Measurements from ENCODE around the gene NHERF1. TPM values are rescaled to one million over a fixed set of nuclear protein-coding genes. Genes with fewer than 3 reads are reported as not detected.

Gene NHERF1
- total and polyA plus RNA-seq, 2 of the 13 experiments (the other 11 are each of a cell fraction or from before 2014, with no cell fraction given), result 169 to 269 TPM

DNA sequence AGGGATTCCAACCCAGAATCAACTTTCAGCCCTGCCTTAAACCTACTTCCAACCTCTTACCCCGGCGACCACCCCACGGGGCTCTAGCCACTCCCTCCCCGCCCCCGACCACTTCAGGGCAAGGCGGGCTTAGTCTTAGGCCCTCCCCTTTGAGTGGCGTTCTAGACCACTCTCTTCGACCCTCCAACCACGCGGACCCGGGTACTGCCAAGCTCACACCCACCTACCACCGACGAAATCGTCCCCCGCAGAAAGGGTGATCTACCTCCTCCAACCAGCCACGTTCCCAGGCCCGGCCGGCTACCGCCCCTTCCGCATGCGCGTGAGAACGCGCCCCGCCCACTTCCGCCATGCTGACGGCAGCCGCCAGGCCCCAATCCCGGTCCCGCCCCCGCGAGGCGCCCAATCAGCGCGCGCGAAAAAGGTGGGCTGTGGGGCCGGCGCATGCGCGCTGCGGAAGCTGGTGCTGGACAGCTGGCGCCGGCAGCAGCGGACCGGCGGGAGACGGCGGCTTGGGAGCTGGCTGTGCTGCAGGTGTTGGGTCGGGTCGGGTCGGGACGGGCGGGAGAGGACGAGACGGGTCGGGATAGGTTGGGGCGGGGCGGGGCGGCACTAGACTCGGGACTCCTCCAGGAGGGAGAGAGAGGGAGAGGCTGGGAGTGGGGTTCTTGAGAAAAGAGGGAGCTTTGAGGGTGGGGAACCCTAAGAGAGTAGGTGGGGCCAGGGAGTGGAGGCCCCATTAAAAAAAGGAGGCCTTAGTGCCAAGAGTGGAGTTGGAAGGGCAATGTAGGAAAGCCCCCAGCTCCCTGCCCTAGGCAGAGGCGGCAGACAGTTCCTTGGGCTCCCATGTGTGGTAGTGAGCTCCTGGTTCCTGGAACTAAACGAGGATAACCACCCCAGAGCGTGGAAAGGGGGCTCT lies 27.9 kb downstream of the NHERF1 start, which contains the start of gene NAT9 (continued):
- TF ChIP-seq, protein P1, sequence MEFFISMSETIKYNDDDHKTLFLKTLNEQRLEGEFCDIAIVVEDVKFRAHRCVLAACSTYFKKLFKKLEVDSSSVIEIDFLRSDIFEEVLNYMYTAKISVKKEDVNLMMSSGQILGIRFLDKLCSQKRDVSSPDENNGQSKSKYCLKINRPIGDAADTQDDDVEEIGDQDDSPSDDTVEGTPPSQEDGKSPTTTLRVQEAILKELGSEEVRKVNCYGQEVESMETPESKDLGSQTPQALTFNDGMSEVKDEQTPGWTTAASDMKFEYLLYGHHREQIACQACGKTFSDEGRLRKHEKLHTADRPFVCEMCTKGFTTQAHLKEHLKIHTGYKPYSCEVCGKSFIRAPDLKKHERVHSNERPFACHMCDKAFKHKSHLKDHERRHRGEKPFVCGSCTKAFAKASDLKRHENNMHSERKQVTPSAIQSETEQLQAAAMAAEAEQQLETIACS (CRISPR knock-in tag; IDR thresholded peaks at IDR 0.05), result no peak
- TF ChIP-seq, protein P2, sequence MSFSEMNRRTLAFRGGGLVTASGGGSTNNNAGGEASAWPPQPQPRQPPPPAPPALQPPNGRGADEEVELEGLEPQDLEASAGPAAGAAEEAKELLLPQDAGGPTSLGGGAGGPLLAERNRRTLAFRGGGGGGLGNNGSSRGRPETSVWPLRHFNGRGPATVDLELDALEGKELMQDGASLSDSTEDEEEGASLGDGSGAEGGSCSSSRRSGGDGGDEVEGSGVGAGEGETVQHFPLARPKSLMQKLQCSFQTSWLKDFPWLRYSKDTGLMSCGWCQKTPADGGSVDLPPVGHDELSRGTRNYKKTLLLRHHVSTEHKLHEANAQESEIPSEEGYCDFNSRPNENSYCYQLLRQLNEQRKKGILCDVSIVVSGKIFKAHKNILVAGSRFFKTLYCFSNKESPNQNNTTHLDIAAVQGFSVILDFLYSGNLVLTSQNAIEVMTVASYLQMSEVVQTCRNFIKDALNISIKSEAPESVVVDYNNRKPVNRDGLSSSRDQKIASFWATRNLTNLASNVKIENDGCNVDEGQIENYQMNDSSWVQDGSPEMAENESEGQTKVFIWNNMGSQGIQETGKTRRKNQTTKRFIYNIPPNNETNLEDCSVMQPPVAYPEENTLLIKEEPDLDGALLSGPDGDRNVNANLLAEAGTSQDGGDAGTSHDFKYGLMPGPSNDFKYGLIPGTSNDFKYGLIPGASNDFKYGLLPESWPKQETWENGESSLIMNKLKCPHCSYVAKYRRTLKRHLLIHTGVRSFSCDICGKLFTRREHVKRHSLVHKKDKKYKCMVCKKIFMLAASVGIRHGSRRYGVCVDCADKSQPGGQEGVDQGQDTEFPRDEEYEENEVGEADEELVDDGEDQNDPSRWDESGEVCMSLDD (CRISPR knock-in tag; IDR thresholded peaks at IDR 0.05; ENCODE audit: borderline replicate concordance), result no peak
- peak; percentile 57 for TF ChIP-seq XRCC5 (optimal IDR thresholded peaks at IDR 0.05; ENCODE audit: low read length)
- TF ChIP-seq, protein P3, sequence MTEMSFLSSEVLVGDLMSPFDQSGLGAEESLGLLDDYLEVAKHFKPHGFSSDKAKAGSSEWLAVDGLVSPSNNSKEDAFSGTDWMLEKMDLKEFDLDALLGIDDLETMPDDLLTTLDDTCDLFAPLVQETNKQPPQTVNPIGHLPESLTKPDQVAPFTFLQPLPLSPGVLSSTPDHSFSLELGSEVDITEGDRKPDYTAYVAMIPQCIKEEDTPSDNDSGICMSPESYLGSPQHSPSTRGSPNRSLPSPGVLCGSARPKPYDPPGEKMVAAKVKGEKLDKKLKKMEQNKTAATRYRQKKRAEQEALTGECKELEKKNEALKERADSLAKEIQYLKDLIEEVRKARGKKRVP (CRISPR knock-in tag; IDR thresholded peaks at IDR 0.05), result peak in 1 of 2 experiments; percentile 48; a peak in 2 of 4 replicates
- peak; percentile 56; the same call in 1 of the 2 replicates for TF ChIP-seq ZNF343 (CRISPR knock-in tag; IDR thresholded peaks at IDR 0.05)
- no peak for TF ChIP-seq ZNF674 (CRISPR knock-in tag; IDR thresholded peaks at IDR 0.05; ENCODE audit: low read depth)
- TF ChIP-seq ZNF460 (CRISPR knock-in tag; IDR thresholded peaks at IDR 0.05; ENCODE audit: borderline replicate concordance), result no peak; the same call in 1 of the 2 replicates
- TF ChIP-seq REXO4 (CRISPR knock-in tag; IDR thresholded peaks at IDR 0.05; ENCODE audit: borderline replicate concordance), result no peak
- no peak for TF ChIP-seq ZNF775 (CRISPR knock-in tag; IDR thresholded peaks at IDR 0.05; ENCODE audit: borderline replicate concordance)
- TF ChIP-seq, protein P4, sequence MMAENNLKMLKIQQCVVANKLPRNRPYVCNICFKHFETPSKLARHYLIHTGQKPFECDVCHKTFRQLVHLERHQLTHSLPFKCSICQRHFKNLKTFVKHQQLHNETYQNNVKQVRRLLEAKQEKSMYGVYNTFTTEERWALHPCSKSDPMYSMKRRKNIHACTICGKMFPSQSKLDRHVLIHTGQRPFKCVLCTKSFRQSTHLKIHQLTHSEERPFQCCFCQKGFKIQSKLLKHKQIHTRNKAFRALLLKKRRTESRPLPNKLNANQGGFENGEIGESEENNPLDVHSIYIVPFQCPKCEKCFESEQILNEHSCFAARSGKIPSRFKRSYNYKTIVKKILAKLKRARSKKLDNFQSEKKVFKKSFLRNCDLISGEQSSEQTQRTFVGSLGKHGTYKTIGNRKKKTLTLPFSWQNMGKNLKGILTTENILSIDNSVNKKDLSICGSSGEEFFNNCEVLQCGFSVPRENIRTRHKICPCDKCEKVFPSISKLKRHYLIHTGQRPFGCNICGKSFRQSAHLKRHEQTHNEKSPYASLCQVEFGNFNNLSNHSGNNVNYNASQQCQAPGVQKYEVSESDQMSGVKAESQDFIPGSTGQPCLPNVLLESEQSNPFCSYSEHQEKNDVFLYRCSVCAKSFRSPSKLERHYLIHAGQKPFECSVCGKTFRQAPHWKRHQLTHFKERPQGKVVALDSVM (CRISPR knock-in tag; IDR thresholded peaks at IDR 0.05), result no peak
- TF ChIP-seq, protein P5, sequence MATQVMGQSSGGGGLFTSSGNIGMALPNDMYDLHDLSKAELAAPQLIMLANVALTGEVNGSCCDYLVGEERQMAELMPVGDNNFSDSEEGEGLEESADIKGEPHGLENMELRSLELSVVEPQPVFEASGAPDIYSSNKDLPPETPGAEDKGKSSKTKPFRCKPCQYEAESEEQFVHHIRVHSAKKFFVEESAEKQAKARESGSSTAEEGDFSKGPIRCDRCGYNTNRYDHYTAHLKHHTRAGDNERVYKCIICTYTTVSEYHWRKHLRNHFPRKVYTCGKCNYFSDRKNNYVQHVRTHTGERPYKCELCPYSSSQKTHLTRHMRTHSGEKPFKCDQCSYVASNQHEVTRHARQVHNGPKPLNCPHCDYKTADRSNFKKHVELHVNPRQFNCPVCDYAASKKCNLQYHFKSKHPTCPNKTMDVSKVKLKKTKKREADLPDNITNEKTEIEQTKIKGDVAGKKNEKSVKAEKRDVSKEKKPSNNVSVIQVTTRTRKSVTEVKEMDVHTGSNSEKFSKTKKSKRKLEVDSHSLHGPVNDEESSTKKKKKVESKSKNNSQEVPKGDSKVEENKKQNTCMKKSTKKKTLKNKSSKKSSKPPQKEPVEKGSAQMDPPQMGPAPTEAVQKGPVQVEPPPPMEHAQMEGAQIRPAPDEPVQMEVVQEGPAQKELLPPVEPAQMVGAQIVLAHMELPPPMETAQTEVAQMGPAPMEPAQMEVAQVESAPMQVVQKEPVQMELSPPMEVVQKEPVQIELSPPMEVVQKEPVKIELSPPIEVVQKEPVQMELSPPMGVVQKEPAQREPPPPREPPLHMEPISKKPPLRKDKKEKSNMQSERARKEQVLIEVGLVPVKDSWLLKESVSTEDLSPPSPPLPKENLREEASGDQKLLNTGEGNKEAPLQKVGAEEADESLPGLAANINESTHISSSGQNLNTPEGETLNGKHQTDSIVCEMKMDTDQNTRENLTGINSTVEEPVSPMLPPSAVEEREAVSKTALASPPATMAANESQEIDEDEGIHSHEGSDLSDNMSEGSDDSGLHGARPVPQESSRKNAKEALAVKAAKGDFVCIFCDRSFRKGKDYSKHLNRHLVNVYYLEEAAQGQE (IDR thresholded peaks at IDR 0.05; ENCODE audit: borderline replicate concordance in 1 of 2, low read depth in 1 of 2, low read length in 2 of 2), result peak; percentile 37 to 81
- TF ChIP-seq, protein P6, sequence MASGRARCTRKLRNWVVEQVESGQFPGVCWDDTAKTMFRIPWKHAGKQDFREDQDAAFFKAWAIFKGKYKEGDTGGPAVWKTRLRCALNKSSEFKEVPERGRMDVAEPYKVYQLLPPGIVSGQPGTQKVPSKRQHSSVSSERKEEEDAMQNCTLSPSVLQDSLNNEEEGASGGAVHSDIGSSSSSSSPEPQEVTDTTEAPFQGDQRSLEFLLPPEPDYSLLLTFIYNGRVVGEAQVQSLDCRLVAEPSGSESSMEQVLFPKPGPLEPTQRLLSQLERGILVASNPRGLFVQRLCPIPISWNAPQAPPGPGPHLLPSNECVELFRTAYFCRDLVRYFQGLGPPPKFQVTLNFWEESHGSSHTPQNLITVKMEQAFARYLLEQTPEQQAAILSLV (CRISPR knock-in tag; IDR thresholded peaks at IDR 0.05; ENCODE audit: borderline replicate concordance), result peak; percentile 84; the same call in 1 of the 2 replicates
- TF ChIP-seq ZNF263 (CRISPR knock-in tag; IDR thresholded peaks at IDR 0.05), result 0 out of 2 replicates have a peak, but pooled peaks have one; percentile 47
- peak; percentile 93 for TF ChIP-seq NFYC (CRISPR knock-in tag; IDR thresholded peaks at IDR 0.05)
